ENCODE measurements around the gene DGCR8.

Gene DGCR8

DNA sequence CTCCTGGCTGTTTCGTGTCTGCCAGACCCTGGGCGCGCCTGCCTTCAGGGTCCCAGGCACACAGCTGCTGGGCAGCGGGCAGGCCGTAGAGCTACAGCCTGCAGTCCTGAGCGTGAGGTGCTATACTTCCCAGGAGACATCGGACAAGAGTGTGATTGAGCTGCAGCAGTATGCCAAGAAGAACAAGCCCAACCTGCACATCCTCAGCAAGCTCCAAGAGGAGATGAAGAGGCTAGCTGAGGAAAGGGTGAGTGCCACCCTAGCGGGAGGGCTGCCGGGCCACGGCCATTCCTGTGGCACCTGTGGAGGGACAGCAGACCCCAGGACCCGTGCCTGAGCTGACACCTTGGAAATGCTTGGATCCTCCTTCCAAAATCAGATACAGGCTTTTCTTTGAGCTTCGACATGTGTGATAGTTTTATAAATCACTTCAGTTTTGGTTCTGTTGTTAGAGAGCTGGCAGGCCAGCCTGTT is 28.8 kb downstream of the DGCR8 start:
- no peaks in the 10 kb centered on the region for H3K9me3 ChIP-seq (ENCODE audit: insufficient read depth, low read depth, low read length)
- H3K27me3 ChIP-seq (ENCODE audit: insufficient read depth, low read length) = no peaks in the 10 kb centered on the region
- WGBS = 89% methylated on average over 12 of the region's 12 CpGs
- no peak overlapping the region for H3K27ac ChIP-seq (ENCODE audit: low read depth, low read length)
- no peak overlapping the region for H3K4me3 ChIP-seq (ENCODE audit: low read length)
- no peak overlapping the region for H3K9ac ChIP-seq (ENCODE audit: low read depth, low read length)
- H3K4me1 ChIP-seq (ENCODE audit: insufficient read depth, low read length) = no peaks in the 10 kb centered on the region
- peaks cover 90% of the 10 kb centered on the region for H3K36me3 ChIP-seq (ENCODE audit: insufficient read depth, low read length)

DNA sequence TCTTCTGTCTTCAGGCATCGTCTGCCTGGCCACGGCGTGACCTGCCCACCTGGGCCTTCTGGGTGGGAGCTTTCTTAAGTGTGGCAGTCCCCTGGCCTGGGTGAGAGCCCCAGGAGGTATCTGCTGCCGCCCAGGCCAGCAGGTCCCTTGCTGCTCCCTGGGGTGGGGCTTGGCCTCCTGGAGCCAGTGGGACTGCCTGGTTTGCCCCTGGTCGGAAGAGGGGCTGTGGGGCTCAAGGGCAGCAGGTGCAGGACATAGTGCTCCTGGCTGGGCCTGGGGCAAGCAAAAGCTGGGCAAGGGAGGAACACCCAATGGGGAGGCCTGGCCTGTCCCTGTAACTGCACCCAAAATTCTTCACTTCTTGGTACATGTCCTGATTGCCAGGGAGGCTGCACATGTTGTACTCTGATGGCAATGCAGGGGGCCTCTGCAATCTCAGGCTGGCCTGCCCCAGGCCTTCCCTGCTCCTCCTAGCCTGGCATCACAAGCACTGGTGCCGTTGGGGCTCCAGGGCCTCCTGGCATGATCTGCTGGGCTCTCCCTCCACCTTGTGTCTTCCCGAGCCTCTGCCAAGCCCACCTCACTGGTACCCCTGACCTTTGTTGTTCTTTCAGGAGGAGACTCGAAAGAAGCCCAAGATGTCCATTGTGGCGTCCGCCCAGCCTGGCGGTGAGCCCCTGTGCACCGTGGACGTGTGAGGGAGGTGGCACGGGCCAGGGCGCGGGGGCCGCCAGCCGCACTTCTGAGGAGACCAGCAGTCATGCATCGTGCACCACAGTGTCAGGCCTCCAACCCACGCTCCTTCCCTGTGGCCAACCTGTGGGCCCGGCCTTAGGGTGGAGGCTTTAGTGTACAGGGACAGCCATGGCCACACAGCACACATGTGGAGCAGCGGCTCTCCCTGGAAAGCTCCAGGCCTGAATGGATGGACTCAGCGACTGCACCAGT is 29.6 kb downstream of the DGCR8 start:
- Histone ChIP-seq H3K9ac (ENCODE audit: low read depth, low read length) (no peak overlapping the region), H3K27ac (ENCODE audit: low read depth, low read length) (no peak overlapping the region), H3K27me3 (ENCODE audit: insufficient read depth, low read length) (no peaks in the 10 kb centered on the region), H3K4me1 (ENCODE audit: insufficient read depth, low read length) (no peaks in the 10 kb centered on the region), H3K36me3 (ENCODE audit: insufficient read depth, low read length) (peaks cover 93% of the 10 kb centered on the region), H3K9me3 (ENCODE audit: insufficient read depth, low read depth, low read length) (no peaks in the 10 kb centered on the region), H3K4me3 (ENCODE audit: low read length) (no peak overlapping the region)
- WGBS = 95% methylated on average over 23 of the region's 23 CpGs

DNA sequence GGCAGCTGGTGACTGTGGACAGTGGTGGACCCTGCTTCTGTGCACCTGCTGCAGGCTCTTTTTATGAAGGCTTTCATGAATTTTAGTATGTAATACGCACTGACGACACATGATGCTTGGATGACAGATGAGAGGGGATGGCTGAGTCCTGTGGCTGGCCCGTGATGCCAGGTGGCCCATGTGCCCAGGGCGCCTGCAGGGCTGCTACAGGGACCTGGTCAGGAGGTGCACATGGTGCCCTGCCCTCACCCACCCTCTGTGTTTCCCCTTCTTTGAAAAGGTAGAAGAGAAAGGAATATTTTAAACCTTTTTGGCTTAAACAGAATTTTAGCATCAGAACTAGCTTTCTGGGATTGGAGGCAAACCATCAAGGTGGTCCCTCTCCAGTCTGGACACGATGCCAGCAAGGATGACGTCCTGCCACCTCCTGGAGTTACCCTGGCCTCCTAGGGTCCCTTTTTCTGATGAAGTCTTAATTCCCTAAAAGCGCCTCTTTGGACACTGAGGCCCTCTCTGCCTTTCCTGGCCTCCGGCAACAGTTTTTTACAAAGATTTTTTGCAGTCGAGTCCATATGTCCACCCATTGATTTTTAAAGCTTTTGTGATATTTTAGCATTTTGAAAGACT is 30.4 kb downstream of the DGCR8 start:
- no peaks in the 10 kb centered on the region for H3K9me3 ChIP-seq (ENCODE audit: insufficient read depth, low read depth, low read length)
- WGBS = 94% methylated on average over 9 of the region's 9 CpGs
- no peak overlapping the region for H3K27ac ChIP-seq (ENCODE audit: low read depth, low read length)
- no peak overlapping the region for H3K9ac ChIP-seq (ENCODE audit: low read depth, low read length)
- H3K36me3 ChIP-seq (ENCODE audit: insufficient read depth, low read length) = peaks cover 93% of the 10 kb centered on the region
- no peak overlapping the region for H3K4me3 ChIP-seq (ENCODE audit: low read length)
- H3K27me3 ChIP-seq (ENCODE audit: insufficient read depth, low read length) = no peaks in the 10 kb centered on the region
- no peaks in the 10 kb centered on the region for H3K4me1 ChIP-seq (ENCODE audit: insufficient read depth, low read length)

DNA sequence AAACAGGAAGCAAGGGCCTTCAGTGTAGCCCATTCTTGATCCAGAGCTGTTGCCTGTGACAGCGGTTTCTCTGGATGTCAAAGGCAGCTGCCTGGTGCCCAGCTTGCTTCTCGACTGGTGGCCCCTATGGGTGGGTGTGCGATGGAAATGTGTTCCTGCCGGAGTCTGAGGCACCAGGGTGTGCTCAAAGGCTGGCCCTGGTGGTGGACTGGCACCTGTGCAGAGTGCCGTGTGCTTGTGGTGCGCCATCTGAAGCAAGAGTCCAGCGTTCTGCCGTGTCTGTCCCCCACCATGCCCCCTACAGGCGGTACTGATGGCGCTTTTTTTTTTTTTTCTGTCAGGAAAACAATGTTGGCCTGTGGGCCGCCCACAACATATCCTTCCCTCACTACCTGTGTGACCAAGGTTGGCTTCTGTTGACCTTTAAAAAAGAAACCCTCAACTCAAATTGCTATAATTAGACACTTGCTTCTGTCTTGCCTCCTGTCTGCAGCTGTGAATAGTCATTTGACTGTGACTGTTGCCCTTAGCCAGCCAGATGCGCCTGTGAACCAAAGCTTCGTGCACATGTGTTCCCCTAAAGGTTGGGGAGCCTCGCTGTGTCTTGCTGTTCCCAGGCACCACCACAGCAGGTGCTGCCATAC is 31.1 kb downstream of the DGCR8 start:
- 80% methylated on average over 14 of the region's 14 CpGs for WGBS
- Histone ChIP-seq H3K4me1 (ENCODE audit: insufficient read depth, low read length) (no peaks in the 10 kb centered on the region), H3K27ac (ENCODE audit: low read depth, low read length) (no peak overlapping the region; the same call in 1 of the 2 replicates), H3K9me3 (ENCODE audit: insufficient read depth, low read depth, low read length) (no peaks in the 10 kb centered on the region), H3K9ac (ENCODE audit: low read depth, low read length) (no peak overlapping the region), H3K36me3 (ENCODE audit: insufficient read depth, low read length) (peaks cover 93% of the 10 kb centered on the region), H3K4me3 (ENCODE audit: low read length) (no peak overlapping the region), H3K27me3 (ENCODE audit: insufficient read depth, low read length) (no peaks in the 10 kb centered on the region)

DNA sequence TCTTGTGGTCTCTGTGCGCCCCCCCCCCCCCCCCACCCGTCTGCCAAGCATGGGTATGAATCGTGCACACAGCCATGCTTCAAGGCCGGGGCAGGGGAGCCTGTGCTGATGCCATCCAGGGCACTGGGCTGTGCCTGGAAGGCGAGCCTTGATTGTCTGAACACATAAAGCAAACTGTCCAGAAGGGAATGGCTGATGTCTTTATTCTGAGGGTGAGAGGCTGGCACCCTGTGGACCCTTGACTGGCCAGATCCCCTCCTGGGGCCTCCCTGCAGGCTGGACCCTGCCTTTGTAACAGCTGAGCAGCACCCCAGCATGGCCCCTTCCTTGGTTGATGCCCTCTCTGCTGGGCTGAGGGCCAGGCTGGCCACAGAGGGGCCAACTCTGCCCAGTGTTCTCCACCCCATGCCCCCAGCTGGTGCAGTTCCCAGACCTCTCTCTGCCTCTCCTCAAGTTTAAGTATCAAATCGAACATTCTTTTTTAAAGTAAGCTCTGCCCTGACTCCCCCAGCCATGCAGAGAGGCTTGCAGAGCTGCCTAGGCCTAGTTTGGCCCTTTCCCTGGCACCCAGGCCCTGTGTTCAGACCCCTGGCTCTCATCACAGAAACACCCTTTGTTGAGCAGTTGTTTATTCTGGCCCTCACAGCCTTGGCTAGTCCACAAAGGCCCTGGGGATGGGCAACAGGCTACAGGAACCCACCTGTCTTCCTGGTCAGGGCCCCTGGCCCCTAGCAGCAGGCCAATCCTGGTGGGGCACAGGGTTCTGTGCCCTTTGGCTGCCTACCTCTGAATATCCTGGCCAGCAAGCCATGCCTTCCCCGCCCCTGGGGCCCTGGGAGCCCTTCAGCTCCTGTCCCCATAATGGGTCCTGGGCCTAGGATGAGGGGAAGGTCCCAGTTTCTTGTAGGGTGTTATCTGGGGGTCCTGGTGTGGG is 31.9 kb downstream of the DGCR8 start:
- 92% methylated on average over 7 of the region's 7 CpGs for WGBS
- peaks cover 85% of the 10 kb centered on the region for H3K36me3 ChIP-seq (ENCODE audit: insufficient read depth, low read length)
- H3K4me1 ChIP-seq (ENCODE audit: insufficient read depth, low read length) = no peaks in the 10 kb centered on the region
- no peaks in the 10 kb centered on the region for H3K27me3 ChIP-seq (ENCODE audit: insufficient read depth, low read length)
- H3K27ac ChIP-seq (ENCODE audit: low read depth, low read length) = 0 out of 2 replicates have a peak overlapping the region, but pooled peaks have one; percentile 13
- H3K9me3 ChIP-seq (ENCODE audit: insufficient read depth, low read depth, low read length) = no peaks in the 10 kb centered on the region
- no peak overlapping the region for H3K4me3 ChIP-seq (ENCODE audit: low read length)
- no peak overlapping the region for H3K9ac ChIP-seq (ENCODE audit: low read depth, low read length)

DNA sequence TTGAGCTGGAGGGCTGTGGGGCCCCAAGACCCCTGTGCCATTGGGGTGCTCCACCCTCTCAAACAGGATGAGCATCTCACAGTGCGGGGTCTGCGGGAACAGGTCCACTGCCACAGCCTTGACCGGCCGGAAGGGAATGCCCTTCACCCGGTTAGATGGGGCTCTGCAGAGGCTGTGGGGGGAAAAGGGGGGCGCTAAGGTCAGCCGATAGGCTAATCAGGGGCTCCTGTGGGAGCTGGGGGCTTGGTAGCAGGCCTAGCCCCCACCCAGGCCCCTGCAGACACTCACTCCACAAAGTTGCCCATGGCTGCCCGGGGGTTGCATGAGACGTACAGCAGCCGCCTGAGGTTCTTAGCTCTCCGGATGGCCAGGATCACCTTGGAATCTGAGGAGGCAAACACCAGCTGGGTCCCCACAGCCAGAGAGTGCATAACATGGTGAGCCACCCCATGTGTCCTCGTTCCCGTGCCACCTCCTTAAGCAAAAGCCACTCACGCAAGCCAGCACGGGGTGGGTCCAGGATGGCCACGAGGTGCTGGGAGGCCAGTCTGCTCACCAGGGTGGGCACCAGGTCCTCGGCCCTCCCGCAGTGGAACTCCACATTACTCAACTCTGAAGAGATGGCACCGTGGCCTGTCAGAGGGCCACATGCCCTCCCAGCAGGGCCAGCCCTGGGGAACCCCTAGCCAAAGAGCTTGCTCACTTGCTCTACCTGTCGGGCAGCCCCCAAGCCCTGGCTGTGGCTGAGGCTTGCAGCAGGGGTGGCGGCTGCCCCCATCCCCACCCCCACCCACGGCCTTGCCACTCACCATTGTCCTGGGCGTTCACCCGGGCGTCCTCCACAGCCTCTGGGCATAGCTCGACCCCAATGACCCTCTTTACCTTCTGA is 32.8 kb downstream of the DGCR8 start:
- Histone ChIP-seq H3K9me3 (ENCODE audit: insufficient read depth, low read depth, low read length) (no peaks in the 10 kb centered on the region), H3K36me3 (ENCODE audit: insufficient read depth, low read length) (peaks cover 76% of the 10 kb centered on the region), H3K9ac (ENCODE audit: low read depth, low read length) (no peak overlapping the region), H3K4me3 (ENCODE audit: low read length) (no peak overlapping the region), H3K27ac (ENCODE audit: low read depth, low read length) (0 out of 2 replicates have a peak overlapping the region, but pooled peaks have one; percentile 13), H3K4me1 (ENCODE audit: insufficient read depth, low read length) (no peaks in the 10 kb centered on the region), H3K27me3 (ENCODE audit: insufficient read depth, low read length) (no peaks in the 10 kb centered on the region)
- WGBS = 93% methylated on average over 26 of the region's 26 CpGs

DNA sequence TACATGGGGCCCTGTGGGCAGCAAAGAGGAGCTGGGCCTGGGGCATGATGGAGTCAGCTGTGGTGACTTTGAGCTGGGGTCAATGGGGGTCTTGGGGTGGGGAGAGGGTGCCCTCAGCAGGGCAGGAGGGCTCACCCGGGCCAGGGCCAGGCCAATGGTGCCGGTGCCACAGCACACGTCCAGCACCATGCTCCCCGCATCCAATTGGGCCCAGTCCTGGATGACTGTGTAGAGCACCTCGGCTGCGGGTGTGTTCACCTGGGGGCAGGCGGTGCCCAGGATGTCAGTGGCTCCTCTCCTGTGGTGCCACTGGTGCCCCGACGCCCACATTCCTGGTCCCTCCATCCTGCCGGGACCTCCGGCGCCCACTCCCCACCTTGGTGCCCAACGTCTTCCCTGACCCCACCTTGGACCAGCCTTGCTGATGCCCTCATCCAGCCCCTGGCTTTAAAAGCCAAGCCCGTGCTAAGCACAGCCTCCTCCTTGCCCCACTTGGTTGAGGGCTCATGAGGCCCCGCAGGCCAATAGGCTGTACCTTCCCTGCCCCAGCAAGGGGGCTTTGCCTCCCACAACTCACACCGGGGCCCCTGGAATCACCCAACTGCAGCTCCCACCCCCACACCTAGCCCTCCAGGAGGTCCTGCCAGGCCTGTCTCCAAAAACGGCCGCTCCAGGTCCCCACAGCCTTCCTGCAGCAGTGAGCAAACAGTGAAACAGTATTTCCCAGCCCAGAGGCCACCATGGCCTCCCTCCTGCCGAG is 33.7 kb downstream of the DGCR8 start:
- no peak overlapping the region for H3K4me3 ChIP-seq (ENCODE audit: low read length)
- H3K9me3 ChIP-seq (ENCODE audit: insufficient read depth, low read depth, low read length) = no peaks in the 10 kb centered on the region
- WGBS = 93% methylated on average over 19 of the region's 19 CpGs
- no peak overlapping the region for H3K27ac ChIP-seq (ENCODE audit: low read depth, low read length)
- H3K9ac ChIP-seq (ENCODE audit: low read depth, low read length) = no peak overlapping the region
- H3K4me1 ChIP-seq (ENCODE audit: insufficient read depth, low read length) = 0 out of 2 replicates have a peak, but pooled peaks cover 2% of the 10 kb centered on the region
- peaks cover 73% of the 10 kb centered on the region for H3K36me3 ChIP-seq (ENCODE audit: insufficient read depth, low read length)
- no peaks in the 10 kb centered on the region for H3K27me3 ChIP-seq (ENCODE audit: insufficient read depth, low read length)

DNA sequence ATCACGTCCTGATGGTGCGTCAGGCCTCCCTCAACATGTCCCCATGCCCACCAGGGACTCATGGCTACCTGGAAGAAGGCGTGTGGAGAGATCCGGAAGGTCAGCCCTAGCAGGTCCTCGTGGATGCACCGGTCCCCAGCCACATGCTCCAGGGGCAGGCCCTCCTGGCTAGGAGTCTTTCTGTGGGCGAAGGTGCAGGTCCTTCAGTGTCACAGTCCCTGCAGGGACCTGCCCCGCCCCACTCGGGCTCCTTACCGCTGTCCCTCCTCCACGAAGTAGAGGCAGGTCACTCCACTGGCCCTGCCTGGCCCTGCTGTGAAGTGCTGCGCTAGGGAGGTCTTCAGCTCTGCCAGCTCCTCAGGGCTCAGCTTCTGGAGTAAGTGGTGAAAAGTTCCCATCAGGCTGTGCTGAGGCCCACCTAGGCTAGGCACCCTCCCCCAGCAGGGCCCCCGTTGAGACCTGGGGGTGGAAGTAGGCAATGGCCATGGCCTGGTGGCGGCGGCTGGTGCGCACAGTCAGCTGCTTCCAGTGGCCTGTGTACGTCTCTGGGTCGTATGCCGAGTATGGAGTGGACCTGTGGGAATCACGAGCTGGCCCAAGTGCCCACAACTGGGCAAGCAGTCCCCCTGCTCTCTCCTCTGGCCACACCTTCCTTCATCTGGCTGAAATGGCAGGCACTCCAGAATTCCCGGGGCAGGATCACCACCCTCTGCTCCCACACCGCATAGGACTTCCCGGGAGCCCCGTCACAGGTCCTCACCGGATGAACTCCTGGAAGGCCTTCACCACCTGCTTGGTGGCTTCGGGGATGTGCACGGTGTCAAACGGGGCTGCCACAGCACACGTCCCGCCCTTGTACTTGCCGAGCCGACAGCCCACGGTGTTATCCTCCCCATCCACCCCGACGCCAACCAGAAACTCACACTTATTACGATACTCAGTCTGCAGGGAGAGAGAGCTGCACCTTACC is 34.8 kb downstream of the DGCR8 start:
- H3K4me3 ChIP-seq (ENCODE audit: low read length) = no peak overlapping the region
- H3K4me1 ChIP-seq (ENCODE audit: insufficient read depth, low read length) = peaks cover 8% of the 10 kb centered on the region; the same call in 1 of the 2 replicates
- peaks cover 73% of the 10 kb centered on the region for H3K36me3 ChIP-seq (ENCODE audit: insufficient read depth, low read length)
- no peaks in the 10 kb centered on the region for H3K27me3 ChIP-seq (ENCODE audit: insufficient read depth, low read length)
- no peak overlapping the region for H3K9ac ChIP-seq (ENCODE audit: low read depth, low read length)
- H3K9me3 ChIP-seq (ENCODE audit: insufficient read depth, low read depth, low read length) = no peaks in the 10 kb centered on the region
- H3K27ac ChIP-seq (ENCODE audit: low read depth, low read length) = no peak overlapping the region
- 94% methylated on average over 36 of the region's 36 CpGs for WGBS

Measured in HUES64 (cell line).